HG03066 (cell line): ENCODE measurements around the gene RAB3IL1.
A peak's percentile ranks its signal among the peaks of the same experiment; 100 is the strongest.
"Not testable (repeated sequence)": the region's sequence is repeated elsewhere in the genome, so short reads cannot be mapped to it uniquely, and the experiment has no call there.

ENCODE experiments used
- ATAC-seq: cut with Tn5 transposase; IDR thresholded peaks from one replicate; pipeline ENCODE4 v1.9.1; 2021; ENCODE audit warnings: low read depth; ENCODE audit not compliant: unreplicated experiment

RAB3IL1 gene

DNA sequence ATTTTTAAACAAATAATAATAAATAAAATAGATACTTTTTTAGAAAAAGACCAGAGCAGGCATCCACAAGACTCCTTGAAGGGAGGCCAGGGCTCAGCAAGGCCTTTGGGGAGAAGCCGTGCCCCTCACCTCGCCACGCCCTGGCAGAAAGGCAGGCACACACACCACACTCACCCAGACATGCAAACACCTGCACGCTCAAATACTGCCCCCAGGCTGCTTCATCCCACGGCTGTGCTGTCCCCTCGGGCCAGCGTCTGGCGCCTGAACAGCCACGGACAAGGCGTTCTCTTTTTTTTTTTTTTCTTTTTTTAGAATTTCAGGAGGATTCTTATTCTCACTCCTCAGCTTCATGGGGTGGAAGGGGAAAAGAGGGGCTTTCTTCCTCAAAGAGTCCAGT, 27.5 kb downstream of the RAB3IL1 start:
- ATAC-seq = no peak

DNA sequence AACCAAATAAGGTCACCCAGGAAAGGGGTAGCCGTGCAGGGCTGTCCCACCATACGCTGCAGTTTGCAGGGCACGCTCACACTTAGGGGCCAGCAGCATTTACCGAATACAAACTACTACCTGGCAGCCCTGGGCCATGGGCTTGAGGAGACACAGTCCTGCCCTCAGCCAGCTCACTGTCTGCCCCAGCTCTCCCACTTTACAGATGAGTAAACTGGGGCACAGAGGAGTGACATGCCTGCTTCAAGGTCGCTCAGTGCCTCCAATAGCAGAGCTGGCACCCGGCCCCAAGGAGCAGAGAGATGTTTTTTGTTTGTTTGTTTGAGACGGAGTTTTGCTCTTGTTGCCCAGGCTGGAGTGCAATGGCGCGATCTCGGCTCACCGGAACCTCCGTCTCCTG, 28.8 kb downstream of the RAB3IL1 start:
- no peak for ATAC-seq

DNA sequence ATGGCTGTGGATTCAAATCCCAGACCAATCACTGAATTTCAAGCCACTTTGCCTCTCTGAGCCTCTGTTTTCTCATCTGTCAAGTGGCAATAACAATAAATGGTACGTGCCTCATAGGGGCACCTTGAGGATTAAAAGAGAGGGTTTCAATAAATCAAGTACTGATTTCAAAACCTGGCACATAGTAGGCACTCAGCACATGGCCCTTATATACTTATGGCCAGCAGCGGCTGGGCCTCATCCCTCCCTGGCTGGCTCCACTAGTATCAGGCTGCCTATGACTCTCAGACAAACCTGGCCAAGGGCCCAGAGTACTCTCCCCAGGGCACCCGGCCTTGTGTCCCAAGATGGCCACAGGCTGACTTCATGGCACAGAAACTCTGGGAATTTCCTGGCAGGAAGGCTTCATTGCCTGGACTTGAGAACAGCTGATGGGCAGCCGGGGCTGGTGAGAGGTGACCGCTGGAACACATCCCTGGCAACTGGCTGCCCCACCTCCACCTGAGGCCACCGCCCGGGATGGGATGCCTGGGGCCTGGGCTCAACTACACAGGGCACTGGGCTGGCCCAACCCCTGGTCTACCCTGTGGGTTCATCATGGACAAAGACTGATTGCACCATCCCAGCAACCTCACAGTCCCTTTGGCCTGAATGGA, 29.4 kb downstream of the RAB3IL1 start:
- no peak for ATAC-seq

DNA sequence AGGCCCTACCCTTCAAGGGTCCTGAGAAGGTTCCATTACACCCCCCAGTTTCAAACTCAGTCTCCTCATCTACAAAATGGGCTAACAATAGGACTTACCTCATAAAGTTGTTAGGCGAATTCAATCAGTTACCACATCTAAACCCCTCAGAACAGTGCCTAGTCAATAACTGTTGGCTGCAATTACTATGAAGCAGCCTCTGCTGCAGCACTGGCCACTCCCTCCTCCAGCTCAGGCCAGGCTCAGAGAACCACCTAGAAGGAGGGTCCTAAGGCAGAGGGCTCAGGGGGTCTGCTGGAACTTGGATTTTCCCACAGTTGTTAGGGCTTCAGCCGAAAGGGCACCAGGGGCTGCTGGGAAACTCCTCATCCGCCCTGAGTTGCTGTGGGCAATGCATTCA, 30.7 kb downstream of the RAB3IL1 start:
- no peak for ATAC-seq

DNA sequence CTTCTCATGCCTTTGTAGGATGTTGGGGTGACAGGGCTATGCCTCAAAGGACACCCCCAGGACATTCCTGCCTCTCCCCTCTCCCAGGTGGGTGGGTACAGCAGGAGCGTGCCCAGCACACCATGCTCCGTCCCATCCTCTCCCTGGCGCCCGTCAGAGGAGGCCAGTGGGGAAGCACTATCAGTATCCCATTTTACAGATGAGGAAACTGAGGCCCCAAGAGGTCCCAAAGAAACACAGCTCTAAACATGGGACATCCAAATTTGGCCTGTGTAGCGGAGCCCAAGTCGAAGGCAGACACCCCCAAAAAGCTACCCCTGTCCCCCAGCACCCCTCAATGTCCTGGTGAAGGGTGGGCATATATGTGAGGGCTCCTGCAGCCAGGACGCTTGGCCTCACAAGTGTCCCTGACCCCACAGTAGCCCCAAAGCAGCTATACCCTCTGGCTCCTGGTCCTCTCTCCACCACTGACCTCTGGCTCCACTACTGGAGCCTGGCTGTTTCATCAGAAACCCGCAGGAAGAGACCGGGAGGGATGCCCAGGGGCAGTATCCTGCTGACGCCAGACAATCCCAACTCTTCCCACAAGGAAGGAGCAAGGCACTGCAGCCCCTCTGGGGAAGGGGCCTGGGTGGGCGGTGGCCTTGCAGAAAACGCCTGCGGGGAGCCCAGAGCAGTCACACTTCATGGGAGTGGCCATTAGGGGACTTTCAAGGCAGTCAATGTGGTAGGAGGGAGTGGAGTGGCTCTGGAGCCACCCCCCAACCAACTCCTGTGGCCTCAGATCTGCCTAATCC, 31.4 kb downstream of the RAB3IL1 start:
- no peak for ATAC-seq

DNA sequence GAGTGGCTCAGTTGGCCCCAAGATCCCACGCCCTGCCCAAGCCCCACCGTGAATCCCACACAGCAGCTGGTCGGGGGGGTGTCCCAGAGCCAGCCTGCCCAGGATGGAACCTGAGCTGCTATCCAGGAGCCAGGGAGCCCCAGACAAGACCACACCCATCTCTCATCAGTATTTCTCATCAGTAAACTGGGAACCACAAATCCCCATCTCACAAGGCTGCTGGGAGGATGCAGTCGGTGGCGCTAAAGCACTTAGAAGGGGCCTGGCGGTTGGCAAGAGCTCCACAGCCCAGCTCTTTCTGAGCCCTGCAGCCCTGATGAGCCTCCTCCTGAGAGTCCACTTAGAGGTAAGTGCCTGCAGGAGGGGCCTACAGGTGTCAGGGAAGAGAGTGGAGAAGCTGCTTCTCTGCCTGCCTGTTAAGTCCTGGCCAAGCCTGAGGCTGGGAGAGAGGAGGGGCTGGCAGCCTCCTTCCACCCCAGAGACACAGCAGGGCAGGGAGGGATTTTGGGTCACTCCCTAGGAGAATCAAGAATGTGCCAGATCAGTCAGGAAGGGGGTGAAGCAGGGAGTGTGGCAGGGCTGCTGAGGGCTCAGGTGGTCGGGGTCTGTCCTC, 32.1 kb downstream of the RAB3IL1 start:
- ATAC-seq = no peak

DNA sequence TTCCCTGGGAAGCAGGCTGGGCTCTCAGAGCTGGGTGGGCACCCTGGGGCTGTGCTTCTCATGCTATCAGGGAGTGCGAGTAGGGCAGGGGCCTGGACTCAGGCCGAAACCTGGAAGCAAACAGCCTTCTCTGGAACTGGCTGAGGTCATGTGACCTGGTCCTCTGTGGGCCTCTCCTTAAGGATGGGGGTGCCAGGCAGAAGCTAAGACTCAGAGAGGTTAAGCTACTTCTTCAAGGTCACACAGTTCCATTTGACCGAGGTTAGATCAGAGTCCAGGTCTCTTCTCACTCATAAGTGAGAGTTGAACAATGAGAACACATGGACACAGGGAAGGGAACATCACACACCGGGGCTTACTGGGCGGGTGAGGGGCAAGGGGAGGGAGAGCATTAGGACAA, 33.4 kb downstream of the RAB3IL1 start:
- no peak for ATAC-seq

DNA sequence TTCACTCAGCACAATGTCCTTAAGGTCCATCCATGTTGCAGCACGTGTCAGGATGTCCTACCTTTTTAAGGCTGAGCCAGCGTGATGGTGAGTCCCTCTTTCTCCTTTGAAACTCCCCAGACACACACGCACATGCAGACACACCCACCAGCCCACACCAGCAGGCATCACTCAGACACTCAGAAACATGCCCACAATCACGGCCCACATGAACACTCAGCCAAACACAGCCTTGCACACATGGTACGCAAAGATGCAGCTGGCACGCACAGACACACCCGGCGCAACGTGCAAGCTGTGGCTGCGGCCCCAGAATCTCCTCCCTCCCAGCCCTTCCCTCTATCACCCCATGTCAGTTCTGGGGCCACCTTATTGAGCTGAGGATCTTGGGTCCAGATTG, 34.0 kb downstream of the RAB3IL1 start:
- no peak for ATAC-seq

DNA sequence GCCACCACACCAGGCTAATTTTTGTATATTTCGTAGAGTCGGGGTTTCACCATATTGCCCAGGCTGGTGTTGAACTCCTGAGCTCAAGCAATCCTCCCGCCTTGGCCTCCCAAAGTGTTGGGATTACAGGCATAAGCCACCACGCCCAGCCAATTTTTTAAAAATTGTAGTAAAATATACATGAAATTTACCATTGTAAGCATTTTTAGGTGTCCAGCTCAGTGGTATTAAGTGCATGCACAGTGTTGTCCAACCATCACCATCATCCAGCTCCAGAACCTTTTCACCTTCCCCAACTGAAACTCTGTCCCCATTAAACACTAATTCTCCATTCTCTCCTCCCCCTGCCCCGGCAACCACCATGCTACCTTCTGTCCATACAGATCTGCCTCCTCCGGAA, 34.5 kb downstream of the RAB3IL1 start:
- ATAC-seq = no peak

DNA sequence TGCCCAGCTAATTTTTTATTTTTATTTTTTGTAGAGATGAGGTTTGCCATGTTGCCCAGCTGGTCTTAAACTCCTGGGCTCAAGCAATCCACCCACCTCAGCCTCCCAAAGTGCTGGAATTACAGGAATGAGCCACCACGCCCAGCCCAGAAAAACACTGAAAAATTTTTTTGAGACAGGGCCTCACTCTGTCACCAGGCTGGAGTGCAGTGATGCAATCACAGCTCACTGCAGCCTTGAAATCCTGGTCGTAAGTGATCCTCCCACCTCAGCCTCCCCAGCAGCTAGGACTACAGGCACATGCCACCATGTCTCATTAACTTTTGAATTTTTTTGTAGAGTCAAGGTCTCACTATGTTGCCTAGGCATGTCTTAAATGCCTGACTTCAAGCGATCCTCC, 35.1 kb downstream of the RAB3IL1 start:
- not testable (repeated sequence) for ATAC-seq

DNA sequence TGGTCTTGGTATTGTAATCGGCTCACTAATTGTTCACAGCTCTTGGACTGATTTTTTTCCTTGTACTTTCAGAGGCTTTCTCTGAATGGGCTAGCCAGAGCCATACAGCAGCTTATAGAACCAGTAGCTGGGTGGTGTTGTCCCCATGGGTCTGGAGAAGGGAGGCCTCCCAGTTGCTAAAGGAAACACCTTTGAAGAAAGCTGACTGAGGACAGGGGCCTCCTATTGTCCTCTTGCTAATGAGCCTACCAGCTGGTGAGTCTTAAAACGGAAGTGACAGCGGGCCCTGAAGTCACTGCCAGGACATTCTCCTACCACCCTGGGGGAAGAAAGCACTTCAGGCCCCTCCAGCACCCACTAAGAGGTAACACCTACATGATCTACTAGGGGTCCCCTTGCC, 36.0 kb downstream of the RAB3IL1 start:
- ATAC-seq = no peak

DNA sequence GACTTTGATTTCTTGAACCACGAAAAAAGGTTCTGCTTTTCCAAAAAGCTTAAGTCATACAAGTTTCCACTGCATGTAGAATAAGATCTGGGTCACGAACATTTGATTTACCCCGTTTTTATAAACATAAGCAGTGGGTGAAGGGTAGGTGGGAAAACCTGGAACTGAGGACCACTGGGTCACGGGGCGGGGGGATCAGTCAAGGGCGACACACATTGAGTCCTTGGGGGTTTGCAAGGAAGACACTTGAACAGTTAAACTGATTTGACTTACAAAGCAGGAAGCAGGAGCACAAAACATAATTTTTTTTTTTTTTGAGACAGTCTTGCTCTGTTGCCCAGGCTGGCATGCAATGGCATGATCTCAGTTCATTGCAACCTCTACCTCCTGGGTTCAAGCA, 36.9 kb downstream of the RAB3IL1 start:
- no peak for ATAC-seq

DNA sequence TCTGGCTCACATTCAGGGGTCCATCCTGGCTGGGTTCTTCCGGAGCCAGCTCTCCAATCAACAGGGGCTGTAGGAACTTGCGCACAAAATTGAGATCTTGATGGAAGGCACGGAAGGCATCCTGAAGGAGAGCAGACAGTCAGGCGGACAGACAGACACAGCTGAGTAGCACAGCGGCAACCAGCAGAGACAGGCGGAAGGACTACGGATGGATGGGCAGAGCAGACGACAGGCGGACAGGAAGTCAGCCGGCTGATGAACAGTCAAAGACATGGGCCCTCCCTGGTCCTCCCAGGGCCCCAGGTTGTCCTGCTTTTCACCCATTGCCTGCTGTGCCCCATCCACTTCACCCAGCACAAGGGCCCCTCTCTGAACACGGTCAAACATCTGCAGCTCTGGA, 37.3 kb downstream of the RAB3IL1 start:
- no peak for ATAC-seq

DNA sequence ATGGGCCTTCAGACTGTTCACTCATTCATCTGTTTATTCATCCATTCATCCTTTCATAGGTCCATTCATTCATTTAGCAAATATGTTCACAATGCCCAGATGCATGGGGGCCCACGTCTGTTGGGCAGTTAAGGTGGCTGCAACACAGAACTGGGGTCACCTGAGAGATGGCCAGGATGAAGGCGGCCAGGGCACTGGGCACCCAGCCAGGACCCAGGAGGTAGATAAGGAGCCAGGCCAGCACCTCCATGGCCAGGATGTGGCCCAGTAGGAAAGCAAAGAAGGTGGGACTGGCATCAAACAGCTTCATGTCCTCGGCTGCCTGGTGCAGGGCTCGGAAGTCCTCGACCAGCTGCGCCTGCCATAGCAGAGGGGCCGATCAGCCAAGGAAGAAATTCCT, 38.2 kb downstream of the RAB3IL1 start:
- no peak for ATAC-seq

DNA sequence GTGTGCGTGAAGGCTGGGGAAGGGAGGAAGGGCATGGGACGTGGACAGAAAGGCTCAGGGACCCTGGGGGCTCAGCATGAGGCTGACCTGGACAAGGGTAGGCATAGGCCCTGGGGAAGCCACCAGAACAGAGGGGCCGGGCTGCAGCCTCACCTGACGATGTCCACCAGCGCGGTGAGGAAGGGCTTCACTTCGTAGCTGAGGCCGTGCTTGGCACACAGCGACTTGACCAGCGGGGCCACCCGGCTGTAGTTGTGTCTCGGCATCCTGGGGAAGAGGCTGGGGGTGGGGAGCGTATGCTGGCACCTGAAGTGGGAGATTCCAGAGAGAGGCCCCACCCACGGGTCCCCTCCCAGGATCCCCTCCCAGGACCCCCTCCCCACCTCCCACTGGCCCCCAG, 41.7 kb downstream of the RAB3IL1 start:
- ATAC-seq = no peak

DNA sequence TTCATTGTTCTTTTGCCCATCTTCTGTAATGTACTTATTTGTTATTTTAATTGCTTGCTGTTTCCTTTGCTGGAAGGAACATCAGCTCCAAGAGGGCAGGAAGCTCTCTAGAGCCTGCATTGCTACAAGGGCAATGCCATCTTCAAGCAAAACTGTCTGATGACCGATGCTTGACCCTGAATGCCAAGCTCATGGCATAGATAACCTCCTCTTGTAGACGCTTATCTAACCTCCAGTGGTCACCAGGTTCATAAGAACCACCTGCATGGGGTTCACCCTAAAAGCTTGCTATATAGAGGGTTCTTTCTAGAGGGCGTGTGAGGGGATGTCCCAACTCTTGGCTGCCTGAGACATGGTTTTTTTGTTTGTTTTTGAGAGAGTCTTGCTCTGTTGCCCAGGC, 42.5 kb downstream of the RAB3IL1 start:
- no peak for ATAC-seq

DNA sequence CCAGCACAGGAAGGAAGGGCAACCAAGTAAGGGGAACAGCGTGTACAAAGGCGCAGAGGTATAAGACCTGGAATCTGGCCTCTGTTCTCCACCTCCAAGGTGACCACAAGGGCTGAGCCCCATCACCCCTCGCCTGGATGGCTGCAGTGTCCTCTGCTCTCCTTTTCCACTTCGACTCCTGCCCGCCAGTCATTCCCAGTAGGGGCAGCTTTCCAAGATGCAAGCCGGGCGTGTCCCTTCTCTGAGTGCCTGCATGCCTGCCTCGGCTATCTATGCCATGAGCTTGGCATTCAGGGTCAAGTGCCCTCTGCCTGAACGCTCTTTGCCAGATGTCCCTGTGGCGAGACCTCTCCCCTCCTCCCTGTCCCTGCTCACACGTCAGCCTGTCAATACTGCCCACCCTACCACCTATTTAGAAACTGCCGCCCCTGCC, 43.0 kb downstream of the RAB3IL1 start:
- ATAC-seq = no peak

DNA sequence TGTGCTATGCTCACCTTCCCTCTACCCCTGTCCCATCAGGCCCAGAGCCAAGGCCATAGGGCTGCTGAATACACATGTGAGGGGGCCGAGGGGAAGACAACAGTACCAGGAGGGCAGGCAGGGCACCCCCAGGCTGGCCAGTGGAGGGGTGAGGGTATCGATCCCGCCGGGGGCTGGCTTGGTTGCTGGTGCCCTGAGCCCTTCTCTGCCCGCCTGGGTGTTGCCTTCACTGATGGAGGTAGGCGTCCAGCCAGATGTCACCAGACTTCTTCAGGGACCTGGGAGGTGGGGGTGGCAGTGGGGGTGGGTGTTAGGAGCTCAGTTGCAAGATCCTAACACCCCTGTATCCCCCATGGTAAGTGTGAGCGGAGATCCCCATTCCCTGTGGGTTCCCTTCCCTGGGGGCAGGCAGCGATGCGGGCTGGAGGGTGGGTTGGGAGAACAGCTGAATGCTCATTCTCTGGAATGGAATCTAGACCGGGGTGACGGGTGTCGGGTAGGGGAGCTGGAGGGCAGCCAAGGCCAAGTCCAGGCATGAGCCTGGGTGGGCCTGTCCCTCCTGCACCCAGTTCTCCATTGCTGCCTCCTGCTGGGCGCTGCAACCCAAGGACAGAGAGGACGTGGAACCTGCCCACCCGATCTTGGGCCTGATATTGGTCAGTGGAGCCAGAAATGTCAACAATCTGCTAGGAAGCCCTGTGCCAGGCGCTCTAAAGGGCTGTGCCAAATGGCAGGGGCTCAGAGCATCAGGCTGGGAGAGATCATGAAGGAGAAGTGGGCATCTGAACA, 43.6 kb downstream of the RAB3IL1 start:
- no peak for ATAC-seq

DNA sequence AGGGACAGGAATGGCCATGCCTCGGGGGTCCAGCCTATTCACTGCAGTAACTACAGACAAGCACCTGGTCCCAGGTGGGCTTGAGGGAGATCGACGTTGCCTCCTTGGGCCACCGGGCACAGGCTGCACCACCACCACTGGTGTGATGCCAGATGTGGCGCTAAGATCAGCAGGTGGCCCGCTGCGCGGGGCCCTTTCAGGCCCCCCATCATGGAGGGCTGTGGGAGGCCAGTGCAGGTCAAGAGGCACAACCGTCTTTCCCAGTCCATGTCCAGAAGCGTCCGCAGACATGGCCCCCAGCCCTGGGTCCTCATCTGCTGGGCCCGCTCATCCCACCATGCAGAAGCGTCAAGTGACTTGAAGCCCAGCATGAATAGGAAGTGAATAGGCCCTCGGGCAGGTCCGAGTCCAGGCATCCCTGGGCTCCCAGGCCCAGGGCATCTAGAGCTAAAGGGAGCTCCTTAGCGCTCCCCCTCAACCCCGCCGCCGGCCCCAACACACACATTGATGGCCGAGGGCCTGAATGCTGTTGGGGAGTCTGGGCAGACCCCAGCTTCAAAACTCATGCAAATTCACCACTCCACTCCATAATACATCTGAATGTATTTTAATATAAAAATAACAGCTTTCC, 44.3 kb downstream of the RAB3IL1 start:
- no peak for ATAC-seq

DNA sequence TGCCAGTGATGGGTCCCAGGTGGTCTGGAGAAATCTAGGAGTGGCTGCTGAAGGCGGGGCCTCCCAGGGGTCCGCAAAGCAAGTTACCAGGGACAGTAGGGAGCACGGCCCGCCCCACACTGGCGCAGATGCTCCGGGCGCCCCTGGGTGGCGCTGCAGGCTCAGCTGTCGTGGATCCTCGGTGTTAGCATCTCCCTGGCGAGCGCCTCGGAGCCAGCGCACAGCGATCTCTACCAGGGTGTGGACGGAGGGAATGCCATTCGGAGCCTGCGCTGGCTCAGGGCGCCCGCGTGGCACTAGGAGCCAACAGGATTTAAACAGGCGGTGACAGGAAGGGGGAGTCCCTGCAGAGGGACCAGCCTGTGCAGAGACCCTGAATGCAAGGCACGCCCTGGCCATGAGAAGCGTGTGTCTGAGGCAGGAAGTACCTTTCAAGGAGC, 46.2 kb downstream of the RAB3IL1 start:
- ATAC-seq = peak; percentile 72
